WTC11 (cell line): Measurements from ENCODE around the gene MAP3K12. TPM values are rescaled to one million over a fixed set of nuclear protein-coding genes. Genes with fewer than 3 reads are reported as not detected.
A peak's percentile ranks its signal among the peaks of the same experiment; 100 is the strongest.

ENCODE experiments used
- ATAC-seq: fragments of 200-7000 bp; cut with Tn5 transposase; 2 replicates; pipeline ENCODE4 v1.10.0; 2021; ENCODE audit warnings: mild to moderate bottlenecking, moderate library complexity
- CTCF ChIA-PET: fragments of 300-600 bp; sonication (Branson Sonifier 250); formaldehyde crosslinking; loops from one replicate; lab custom pipeline; 2021; ENCODE audit warnings: antibody characterized with exemption; lab: Charles Lee
- POLR2A ChIA-PET: fragments of 350-600 bp; sonication (Branson Sonifier 250); formaldehyde crosslinking; loops from one replicate; lab custom pipeline; 2021; ENCODE audit warnings: antibody characterized with exemption; lab: Charles Lee
- DNase-seq: peaks from one replicate; pipeline ENCODE4 v3.0.0; 2021; ENCODE audit warnings: low spot score
- H3K27ac Mint-ChIP-seq: 2 replicates; pipeline ENCODE4 v1.8.0; 2021; ENCODE audit warnings: mixed read lengths
- H3K27me3 Mint-ChIP-seq: 2 replicates; pipeline ENCODE4 v1.8.0; 2021; ENCODE audit warnings: low read depth, mild to moderate bottlenecking, moderate library complexity, mixed read lengths
- H3K36me3 Mint-ChIP-seq: 2 replicates; pipeline ENCODE4 v1.8.0; 2021; ENCODE audit warnings: mixed read lengths
- H3K4me1 Mint-ChIP-seq: 2 replicates; pipeline ENCODE4 v1.8.0; 2022; ENCODE audit warnings: mixed read lengths
- H3K4me3 Mint-ChIP-seq: 2 replicates; pipeline ENCODE4 v1.8.0; 2021; ENCODE audit warnings: mild to moderate bottlenecking, moderate library complexity, mixed read lengths
- H3K9me3 Mint-ChIP-seq: 2 replicates; pipeline ENCODE4 v1.8.0; 2021; ENCODE audit warnings: mixed read lengths
- CREB1 ChIP-seq: sonication (generic); formaldehyde crosslinking; IDR thresholded peaks from 2 replicates; pipeline ENCODE4 v1.8.0; 2023; ENCODE audit warnings: mild to moderate bottlenecking, missing genetic modification reagents
- GTF2I ChIP-seq: fragments of 250-450 bp; sonication (Bioruptor Pico); conservative IDR thresholded peaks from 2 replicates; pipeline ENCODE4 v1.4.0; 2021; ENCODE audit warnings: mild to moderate bottlenecking
- MXD4 ChIP-seq: fragments of 250-450 bp; sonication (Bioruptor Pico); IDR thresholded peaks from 2 replicates; pipeline ENCODE4 v1.8.0; 2021; ENCODE audit warnings: mild to moderate bottlenecking, moderate library complexity, borderline replicate concordance
- ZNF671 ChIP-seq: fragments of 250-450 bp; sonication (Bioruptor Pico); IDR thresholded peaks from 2 replicates; pipeline ENCODE4 v1.8.0; 2021; ENCODE audit warnings: mild to moderate bottlenecking
- total RNA-seq: library from RNA; stranded (reverse); gene quantifications from 3 replicates; pipeline ENCODE4 v1.2.3, GENCODE V29; 2021
- TF ChIP-seq, protein P1 (sequence below): fragments of 250-450 bp; sonication (Bioruptor Pico); IDR thresholded peaks from 2 replicates; pipeline ENCODE4 v1.9.0; 2021; ENCODE audit warnings: mild to moderate bottlenecking, borderline replicate concordance
- TF ChIP-seq, protein P2 (sequence below): sonication (generic); formaldehyde crosslinking; IDR thresholded peaks from 2 replicates; pipeline ENCODE4 v1.8.0; 2023; ENCODE audit warnings: missing genetic modification reagents, mild to moderate bottlenecking, borderline replicate concordance
- TF ChIP-seq, protein P3 (sequence below): sonication (generic); formaldehyde crosslinking; IDR thresholded peaks from 2 replicates; pipeline ENCODE4 v1.8.1; 2023; ENCODE audit warnings: mild to moderate bottlenecking, moderate library complexity, missing genetic modification reagents

Gene MAP3K12
- total RNA-seq, 1 experiment from 2014 or later: 23.6 TPM

DNA sequence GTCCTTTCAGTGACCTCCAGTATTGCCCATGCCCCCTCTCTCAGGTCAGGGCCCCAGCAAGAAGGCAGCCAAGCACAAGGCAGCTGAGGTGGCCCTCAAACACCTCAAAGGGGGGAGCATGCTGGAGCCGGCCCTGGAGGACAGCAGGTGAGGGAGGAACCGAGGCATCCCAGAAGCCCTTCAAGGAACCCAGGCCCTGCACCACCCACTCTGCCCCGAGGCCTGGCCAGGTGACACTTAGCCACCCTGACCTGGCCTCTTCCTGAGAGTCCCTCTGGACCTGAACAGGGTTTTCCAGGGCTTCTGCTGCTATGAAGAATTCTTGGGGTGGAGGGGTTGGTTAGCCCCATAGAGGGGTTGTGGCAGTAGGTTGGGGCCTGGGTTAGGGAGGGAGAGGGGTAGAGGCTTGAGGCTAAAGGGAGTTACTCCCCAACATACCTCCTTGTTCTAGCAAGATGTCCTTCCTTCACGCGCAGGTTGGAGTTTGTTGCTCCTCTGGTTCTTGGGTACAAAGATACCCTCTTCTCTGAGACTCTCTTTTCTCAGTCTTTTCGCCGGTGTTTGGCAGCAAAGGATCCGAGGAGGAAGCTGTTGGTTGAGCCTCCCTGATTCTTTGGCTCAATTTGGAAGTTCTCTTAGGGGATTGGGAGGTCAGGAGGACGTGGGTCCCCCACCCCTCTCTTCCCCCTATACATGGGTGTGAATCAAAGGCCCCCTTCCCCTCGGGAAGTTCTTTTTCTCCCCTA is 3.9 kb upstream of the MAP3K12 start:
- peaks cover 22% of the 10 kb centered on the region for H3K4me1 Mint-ChIP-seq
- H3K27me3 Mint-ChIP-seq: no peaks in the 10 kb centered on the region
- peaks cover 21% of the 10 kb centered on the region for H3K36me3 Mint-ChIP-seq
- H3K27ac Mint-ChIP-seq: no peak overlapping the region
- ChIA-PET CTCF (no interaction called here), POLR2A (no interaction called here)
- ATAC-seq (no peak), DNase-seq (no peak)
- no peaks in the 10 kb centered on the region for H3K9me3 Mint-ChIP-seq
- H3K4me3 Mint-ChIP-seq: no peak overlapping the region
- TF ChIP-seq, protein P1, sequence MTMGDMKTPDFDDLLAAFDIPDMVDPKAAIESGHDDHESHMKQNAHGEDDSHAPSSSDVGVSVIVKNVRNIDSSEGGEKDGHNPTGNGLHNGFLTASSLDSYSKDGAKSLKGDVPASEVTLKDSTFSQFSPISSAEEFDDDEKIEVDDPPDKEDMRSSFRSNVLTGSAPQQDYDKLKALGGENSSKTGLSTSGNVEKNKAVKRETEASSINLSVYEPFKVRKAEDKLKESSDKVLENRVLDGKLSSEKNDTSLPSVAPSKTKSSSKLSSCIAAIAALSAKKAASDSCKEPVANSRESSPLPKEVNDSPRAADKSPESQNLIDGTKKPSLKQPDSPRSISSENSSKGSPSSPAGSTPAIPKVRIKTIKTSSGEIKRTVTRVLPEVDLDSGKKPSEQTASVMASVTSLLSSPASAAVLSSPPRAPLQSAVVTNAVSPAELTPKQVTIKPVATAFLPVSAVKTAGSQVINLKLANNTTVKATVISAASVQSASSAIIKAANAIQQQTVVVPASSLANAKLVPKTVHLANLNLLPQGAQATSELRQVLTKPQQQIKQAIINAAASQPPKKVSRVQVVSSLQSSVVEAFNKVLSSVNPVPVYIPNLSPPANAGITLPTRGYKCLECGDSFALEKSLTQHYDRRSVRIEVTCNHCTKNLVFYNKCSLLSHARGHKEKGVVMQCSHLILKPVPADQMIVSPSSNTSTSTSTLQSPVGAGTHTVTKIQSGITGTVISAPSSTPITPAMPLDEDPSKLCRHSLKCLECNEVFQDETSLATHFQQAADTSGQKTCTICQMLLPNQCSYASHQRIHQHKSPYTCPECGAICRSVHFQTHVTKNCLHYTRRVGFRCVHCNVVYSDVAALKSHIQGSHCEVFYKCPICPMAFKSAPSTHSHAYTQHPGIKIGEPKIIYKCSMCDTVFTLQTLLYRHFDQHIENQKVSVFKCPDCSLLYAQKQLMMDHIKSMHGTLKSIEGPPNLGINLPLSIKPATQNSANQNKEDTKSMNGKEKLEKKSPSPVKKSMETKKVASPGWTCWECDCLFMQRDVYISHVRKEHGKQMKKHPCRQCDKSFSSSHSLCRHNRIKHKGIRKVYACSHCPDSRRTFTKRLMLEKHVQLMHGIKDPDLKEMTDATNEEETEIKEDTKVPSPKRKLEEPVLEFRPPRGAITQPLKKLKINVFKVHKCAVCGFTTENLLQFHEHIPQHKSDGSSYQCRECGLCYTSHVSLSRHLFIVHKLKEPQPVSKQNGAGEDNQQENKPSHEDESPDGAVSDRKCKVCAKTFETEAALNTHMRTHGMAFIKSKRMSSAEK (CRISPR knock-in tag): no peak
- TF ChIP-seq, protein P2, sequence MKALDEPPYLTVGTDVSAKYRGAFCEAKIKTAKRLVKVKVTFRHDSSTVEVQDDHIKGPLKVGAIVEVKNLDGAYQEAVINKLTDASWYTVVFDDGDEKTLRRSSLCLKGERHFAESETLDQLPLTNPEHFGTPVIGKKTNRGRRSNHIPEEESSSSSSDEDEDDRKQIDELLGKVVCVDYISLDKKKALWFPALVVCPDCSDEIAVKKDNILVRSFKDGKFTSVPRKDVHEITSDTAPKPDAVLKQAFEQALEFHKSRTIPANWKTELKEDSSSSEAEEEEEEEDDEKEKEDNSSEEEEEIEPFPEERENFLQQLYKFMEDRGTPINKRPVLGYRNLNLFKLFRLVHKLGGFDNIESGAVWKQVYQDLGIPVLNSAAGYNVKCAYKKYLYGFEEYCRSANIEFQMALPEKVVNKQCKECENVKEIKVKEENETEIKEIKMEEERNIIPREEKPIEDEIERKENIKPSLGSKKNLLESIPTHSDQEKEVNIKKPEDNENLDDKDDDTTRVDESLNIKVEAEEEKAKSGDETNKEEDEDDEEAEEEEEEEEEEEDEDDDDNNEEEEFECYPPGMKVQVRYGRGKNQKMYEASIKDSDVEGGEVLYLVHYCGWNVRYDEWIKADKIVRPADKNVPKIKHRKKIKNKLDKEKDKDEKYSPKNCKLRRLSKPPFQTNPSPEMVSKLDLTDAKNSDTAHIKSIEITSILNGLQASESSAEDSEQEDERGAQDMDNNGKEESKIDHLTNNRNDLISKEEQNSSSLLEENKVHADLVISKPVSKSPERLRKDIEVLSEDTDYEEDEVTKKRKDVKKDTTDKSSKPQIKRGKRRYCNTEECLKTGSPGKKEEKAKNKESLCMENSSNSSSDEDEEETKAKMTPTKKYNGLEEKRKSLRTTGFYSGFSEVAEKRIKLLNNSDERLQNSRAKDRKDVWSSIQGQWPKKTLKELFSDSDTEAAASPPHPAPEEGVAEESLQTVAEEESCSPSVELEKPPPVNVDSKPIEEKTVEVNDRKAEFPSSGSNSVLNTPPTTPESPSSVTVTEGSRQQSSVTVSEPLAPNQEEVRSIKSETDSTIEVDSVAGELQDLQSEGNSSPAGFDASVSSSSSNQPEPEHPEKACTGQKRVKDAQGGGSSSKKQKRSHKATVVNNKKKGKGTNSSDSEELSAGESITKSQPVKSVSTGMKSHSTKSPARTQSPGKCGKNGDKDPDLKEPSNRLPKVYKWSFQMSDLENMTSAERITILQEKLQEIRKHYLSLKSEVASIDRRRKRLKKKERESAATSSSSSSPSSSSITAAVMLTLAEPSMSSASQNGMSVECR: 0 out of 2 replicates have a peak, but pooled peaks have one; percentile 30
- TF ChIP-seq, protein P3, sequence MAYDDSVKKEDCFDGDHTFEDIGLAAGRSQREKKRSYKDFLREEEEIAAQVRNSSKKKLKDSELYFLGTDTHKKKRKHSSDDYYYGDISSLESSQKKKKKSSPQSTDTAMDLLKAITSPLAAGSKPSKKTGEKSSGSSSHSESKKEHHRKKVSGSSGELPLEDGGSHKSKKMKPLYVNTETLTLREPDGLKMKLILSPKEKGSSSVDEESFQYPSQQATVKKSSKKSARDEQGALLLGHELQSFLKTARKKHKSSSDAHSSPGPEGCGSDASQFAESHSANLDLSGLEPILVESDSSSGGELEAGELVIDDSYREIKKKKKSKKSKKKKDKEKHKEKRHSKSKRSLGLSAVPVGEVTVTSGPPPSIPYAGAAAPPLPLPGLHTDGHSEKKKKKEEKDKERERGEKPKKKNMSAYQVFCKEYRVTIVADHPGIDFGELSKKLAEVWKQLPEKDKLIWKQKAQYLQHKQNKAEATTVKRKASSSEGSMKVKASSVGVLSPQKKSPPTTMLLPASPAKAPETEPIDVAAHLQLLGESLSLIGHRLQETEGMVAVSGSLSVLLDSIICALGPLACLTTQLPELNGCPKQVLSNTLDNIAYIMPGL (CRISPR knock-in tag): no peak
- no peak for TF ChIP-seq GTF2I (CRISPR knock-in tag)

DNA sequence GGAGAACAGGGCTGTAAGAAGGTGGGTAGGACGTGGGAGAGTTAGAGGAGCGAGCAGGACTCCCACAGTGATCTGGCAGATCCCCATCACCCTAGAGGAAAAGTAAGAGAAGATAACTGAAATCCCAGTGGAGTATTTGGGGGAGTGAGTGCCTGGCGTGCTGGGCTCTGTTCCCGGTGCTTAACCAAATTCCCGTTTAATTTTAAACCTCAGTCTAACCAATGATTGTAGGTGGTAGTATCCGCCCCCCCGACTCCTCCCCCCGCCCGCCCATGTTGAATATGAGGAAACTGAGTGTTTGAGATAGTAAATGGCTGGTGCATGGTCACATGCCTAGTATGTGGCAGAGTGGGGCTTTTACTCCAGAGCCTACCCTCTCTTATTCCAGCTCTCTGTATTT is 3.1 kb upstream of the MAP3K12 start:
- Mint-ChIP-seq H3K27me3 (no peaks in the 10 kb centered on the region), H3K4me1 (peaks cover 27% of the 10 kb centered on the region), H3K27ac (peak overlapping the region; percentile 82), H3K36me3 (peaks cover 21% of the 10 kb centered on the region), H3K9me3 (no peaks in the 10 kb centered on the region), H3K4me3 (peak overlapping the region; percentile 86; the same call in 1 of the 2 replicates)
- ChIA-PET CTCF (no interaction called here), POLR2A (no interaction called here)
- TF ChIP-seq MXD4 (CRISPR knock-in tag): no peak
- no peak for TF ChIP-seq CREB1 (CRISPR knock-in tag)
- no peak for TF ChIP-seq GTF2I (CRISPR knock-in tag)
- TF ChIP-seq ZNF671 (CRISPR knock-in tag): no peak
- TF ChIP-seq, protein P2: no peak
- ATAC-seq: no peak
- DNase-seq: no peak
